NCI-H226 (cell line): ENCODE results near the gene MYO15B.
A peak's percentile ranks its signal among the peaks of the same experiment; 100 is the strongest.
"Not testable (repeated sequence)": the region's sequence is repeated elsewhere in the genome, so short reads cannot be mapped to it uniquely, and the experiment has no call there.

Experiments
- DNase-seq: peaks from one replicate; pipeline ENCODE4 v3.0.0-alpha.2; 2015

Gene MYO15B

DNA sequence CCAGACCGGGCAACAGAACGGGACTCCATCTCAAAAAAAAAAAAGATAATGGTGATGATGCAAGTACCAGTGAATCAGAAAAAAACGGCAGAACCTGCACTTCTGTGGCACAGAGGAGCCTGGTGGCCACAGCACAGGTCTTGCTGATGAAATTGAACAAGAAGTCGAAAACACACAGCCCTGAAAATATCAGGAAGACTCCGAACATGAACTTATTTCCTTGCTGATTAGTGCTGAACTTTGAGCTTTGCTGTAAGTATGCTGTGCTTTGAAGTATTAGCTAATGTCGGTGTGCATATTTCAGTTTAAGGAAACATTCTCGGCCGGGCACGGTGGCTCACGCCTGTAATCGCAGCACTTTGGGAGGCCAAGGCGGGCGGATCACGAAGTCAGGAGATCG lies 10.9 kb upstream of the MYO15B start:
- no peak for DNase-seq

DNA sequence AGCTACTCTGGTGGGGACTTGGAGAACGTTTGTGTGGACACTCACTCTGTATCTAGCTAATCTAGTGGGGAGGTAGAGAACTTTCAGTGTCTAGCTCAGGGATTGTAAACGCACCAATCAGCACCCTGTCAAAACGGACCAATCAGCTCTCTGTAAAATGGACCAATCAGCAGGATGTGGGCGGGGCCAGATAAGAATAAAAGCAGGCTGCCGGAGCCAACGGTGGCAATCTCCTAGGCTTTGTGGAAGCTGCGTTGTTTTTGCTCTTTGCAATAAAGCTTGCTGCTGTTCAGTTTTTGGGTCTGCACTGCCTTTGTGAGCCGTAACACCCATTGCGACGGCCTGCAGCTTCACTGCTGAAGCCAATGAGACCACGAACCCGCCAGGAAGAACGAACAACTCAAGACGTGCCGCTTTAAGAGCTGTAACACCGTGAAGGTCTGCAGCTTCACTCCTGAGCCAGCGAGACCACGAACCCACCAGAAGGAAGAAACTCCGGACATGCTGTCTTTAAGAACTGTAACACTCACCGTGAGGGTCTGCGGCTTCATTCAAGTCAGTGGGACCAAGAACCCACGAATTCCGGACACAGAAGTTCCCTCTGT lies 6.4 kb upstream of the MYO15B start:
- DNase-seq, result not testable (repeated sequence)

DNA sequence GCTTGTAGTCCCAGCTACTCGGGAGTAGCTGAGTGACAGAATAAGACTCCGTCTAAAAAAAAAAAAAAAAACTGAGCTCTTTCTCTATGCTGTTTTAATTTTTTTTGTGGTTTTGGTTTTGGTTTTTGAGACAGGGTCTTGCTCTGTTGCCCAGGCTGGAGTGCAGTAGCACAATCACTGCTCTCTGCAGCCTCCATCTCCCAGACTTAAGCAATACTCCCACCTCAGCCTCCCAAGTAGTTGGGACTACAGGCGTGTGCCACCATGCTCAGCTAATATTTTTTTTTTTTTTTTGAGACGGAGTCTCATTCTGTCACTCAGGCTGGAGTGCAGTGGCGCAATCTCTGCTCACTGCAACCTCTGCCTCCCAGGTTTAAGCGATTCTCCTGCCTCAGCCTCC lies 4.4 kb upstream of the MYO15B start:
- DNase-seq, result not testable (repeated sequence)

DNA sequence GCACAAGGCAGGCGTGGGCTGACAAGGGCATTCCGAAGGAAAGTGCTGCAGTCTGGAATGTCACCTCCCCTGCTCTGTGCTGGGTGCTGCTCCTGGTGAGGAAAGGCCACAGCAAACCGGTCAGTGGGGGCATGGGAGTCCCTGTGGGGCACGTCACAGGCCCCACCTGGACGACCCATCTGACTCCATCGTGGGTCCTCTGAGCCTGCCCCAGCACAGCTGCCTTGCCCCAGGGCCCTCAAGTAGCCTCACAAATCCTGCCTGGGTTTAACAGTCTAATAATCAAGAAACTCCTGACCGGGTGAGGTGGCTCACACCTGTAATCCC lies 2.8 kb upstream of the MYO15B start:
- no peak for DNase-seq

DNA sequence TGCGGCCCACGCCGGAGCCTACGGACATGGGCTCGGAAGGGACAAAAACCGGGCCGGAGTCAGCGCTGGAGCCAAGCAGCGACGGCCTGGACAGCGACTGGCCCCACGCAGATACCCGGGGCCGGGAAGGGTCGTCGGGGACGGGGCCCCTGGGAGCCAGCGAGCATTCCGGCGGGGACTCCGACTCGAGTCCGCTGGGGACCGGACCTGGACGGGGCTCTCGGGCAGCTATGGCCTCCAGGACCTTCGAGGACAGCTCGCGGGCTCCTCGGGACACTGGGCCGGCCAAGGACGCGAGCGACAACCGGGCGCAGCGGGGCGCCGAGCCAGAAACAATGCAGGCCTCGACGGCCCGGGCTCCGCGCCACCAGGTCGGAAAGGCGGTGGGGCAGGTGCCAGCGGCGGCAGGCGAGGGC lies 1.0 kb downstream of the MYO15B start:
- DNase-seq, result no peak

DNA sequence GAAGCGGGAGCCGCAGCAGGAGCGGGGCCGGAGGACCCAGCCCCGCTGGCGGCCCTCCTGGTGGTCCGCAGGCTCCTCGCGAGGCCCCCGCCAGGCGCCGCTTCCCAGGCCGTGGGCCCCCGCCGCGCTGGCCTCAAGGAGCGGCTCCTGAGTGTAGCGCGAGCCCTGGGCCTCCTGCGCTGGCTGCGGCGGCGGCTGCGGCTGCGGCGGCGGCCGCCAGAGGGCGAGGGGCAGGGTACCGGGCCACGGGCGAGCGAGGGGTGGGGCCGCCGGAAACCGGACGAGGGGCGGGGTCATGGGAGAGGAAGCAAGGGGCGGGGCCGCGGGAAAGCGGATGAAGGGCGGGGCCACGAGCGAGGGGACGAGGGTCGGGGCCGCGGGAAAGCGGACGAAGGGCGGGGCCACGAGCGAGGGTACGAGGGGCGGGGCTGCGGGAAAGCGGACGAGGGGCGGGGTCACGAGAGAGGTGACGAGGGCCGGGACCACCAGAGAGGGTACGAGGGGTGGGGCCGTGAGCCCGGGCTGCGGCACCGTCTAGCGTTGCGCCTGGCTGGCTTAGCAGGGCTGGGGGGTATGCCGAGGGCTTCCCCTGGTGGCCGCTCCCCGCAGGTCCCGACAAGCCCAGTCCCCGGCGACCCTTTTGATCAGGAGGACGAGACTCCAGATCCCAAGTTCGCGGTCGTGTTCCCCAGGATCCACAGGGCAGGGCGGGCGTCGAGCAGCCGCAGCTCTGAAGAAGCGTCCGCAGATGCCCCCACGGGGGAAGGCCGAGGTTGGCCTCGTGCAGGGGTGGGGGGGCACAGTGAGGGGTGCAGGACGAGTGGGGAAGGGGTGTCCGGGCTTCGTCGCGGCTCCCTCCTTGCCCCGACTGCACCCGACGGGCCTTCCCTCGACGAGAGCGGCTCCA lies 1.7 kb downstream of the MYO15B start:
- DNase-seq, result peak; percentile 55

DNA sequence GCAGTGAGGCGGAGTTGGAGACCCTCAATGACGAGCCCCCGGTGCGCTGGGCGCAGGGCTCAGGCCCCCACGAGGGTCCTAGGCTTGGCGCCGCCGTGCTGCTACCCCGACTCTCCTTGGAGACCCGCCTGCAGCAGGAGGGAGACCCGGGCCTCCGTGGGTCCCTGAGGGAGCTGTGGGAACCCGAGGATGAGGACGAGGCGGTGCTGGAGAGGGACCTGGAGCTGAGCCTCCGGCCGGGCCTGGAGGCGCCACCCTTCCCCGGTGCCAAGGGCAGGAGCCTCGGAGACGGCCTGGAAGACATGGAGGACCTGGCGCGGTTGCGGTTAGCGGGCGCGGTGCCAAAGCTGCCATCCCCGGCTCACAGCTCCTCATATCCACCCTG lies 2.3 kb downstream of the MYO15B start:
- no peak for DNase-seq

DNA sequence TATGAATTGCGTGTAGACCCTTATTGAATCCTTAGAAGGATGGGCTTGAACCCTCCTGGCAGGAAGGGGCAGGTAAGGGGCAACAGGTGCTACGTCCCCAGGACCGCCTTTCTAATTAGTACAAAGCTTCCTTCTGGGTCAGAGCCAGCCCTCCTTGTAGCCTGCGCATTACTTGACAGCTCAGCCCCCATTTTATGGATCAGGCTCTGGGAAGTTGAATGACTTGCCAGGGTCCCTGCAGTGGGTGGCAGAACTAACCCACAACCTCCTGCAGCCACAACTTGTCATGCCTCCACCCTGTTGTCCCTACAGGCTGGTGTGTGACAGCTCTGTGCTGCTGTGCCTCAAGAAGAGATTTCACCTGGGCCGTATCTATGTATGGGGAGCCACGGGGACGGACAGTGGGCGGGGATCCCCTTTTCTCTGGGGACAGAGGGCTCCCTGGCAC lies 2.7 kb downstream of the MYO15B start:
- no peak for DNase-seq

DNA sequence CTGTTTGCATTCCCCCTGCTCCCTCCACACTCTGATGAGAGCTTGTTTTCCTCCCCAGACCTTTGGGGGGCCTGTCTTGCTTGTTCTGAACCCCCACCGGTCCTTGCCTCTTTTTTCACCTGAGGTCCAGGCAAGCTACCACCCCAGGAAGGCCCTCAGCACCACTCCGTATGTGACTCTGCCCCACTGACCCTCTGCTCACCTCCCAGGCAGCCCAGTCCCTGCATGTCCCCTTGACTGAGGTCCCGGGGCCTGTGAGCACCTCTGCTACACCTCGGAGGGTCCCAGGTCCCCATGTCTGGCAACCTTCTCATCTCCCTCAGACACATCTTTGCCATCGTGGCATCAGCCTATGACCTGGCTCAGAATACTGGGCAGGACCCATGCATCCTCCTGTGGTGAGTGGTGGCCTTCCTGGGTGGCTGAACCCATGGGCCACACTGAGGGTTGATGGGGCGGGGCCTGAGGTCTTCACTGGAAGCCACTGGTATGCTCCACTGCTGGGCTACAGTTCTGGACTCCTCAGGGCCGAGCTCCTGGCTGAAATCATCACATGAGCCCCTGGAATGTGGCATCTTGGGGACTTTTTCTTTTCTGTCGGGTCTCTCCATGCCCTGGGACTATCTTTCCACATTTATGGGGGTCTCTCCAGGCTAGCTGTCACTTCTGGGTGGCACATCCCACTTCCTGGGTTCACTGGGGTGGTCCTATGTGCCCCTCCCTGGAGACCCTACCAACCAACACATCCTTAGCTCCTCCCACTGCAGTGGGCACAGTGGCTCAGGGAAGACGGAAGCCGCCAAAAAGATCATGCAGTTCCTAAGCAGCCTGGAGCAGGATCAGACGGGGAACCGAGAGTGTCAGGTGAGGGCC lies 3.5 kb downstream of the MYO15B start:
- DNase-seq, result no peak

DNA sequence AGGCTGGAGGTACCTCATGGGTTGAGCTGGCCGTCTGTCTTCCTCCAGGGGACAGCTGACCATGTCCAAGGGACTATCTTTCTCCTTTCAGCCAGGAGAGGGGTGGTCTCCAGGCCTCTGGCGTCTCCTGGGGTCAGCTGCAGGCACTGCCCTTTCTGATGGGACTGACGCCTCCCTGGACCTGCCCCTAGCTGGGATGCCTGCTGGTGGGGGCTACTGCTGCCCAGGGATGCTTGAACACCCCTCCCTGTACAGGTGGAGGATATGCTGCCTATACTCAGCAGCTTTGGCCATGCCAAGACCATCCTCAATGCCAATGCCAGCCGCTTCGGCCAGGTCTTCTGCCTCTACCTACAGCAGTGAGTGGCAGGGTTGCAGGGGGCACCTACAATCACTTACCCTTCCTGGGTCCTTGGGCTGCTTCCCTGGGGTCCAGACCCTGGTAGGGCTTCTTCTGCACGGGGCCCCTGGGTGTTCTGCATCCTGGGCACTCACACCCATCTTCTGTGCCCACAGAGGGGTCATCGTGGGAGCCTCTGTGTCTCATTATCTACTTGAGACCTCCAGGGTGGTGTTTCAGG lies 4.2 kb downstream of the MYO15B start:
- no peak for DNase-seq

DNA sequence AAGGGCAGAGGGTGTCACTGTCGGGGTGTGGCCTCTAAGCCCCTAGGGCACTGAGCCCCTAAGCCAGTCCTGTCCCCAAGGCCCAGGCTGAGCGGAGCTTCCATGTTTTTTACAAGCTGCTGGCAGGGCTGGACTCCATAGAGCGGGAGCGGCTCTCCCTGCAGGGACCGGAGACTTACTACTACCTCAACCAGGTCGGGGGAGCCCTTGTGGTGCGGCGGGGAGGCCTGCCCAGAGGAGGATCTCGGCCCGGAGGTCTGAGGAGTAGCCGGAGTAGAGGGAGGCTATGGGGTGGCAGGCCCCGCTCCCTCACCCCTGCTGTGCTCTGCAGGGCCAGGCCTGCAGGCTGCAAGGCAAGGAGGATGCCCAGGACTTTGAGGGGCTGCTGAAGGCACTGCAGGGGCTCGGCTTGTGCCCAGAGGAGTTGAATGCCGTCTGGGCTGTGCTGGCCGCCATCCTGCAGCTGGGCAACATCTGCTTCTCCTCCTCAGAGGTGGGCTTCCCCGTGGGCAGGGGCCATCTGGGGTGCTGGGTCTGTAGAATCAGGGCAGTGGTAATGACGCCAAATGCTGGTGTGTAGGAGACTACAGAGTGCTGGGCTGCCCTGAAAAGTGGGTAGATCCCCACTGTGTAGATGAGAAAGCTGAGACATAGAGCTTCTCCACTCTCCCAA lies 4.9 kb downstream of the MYO15B start:
- DNase-seq, result no peak

DNA sequence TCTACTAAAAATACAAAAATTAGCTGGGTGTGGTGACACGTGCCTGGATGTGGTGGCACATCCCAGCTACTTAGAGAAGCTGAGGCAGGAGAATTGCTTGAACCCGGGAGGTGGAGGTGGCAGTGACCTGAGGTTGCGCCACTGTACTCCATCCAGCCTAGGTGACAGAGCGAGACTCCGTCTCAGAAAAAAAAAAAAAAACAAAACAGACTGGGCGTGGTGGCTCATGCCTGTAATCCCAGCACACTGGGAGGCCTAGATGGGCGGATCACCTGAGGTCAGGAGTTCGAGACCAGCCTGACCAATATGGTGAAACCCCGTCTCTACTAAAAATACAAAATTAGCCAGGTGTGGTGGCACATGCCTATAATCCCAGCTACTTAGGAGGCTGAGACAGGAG lies 5.8 kb downstream of the MYO15B start:
- DNase-seq, result not testable (repeated sequence)

DNA sequence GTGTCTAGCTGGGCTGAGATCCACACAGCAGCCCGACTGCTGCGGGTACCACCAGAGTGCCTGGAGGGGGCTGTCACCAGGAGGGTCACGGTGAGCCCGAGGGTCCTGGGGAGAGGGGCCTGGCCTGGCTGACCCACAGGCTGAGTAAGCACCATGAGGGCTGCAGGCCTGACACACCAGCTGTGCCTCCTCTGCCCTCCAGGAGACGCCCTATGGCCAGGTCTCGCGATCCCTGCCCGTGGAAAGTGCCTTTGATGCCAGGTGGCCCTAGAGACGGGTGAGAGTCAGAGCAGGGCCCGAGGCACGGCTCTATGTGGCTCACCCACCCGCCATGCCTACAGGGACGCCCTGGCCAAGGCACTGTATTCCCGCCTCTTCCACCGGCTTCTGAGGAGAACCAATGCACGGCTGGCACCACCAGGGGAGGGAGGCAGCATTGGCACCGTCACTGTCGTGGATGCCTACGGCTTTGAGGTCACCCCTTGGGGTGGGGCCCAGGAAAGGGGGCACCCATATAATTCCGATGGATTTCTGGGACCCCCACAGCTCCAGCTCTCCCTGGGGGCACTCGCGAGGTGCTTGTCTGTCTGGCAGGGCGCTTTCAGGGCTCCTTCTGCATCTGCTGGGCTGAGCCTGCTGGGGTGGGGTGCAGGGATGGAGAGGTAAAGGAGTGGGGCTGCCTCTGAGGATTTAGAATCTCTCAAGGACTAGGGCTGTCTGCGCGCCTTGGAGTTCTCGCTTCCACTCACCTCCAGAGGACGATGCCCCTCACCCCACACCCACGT lies 7.1 kb downstream of the MYO15B start:
- no peak for DNase-seq

DNA sequence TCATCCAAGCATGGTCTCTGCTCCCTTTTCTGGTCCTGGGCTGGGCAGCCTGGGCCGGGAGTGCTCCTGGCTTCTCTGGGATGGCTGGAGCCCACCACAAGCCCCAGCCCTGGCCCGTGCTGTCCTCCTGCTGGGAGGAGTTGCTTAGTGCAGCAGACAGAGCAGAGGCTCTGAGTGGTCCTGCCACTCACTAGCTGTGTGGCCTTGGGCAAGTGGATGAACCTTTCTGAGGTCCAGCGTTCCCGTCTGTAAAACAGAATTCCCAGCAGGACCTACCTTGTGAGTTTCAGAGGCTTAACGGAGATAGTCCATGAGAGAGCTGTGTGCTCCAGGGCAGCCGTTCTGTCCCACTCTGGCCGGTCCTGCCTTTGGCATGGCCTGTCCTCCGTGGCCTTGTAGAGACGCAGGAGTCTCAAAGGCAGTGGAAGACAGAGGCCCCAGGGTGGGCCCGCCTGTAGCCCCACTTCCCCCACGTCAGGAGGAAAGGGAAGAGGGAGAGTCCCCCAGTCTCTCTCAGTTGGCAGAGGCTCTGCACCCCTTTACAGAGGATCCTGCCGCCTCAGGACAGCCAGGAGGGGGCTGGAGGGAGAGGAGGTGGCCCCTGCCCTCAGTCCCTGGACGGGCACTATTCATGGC lies 7.8 kb downstream of the MYO15B start:
- no peak for DNase-seq

DNA sequence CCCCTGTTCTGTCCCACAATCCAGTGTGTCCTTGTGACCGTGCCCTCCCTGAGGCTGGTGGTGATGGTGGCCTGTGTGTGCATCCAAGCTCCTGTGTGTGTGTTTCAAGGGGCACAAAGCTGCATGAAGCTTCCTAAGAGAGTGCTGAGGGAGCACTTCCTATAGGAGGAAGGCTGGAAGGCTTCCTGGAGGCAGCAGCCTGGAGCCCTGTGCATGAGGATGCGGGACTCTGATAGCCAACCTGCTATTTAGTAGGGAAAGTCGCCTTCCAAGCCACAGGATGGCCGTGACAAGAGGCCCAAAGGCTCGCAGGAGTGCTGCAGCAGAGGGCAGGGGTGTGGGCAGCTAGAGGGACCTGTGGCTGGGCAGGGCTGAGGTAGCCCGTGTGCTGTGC lies 8.3 kb downstream of the MYO15B start:
- DNase-seq, result no peak

DNA sequence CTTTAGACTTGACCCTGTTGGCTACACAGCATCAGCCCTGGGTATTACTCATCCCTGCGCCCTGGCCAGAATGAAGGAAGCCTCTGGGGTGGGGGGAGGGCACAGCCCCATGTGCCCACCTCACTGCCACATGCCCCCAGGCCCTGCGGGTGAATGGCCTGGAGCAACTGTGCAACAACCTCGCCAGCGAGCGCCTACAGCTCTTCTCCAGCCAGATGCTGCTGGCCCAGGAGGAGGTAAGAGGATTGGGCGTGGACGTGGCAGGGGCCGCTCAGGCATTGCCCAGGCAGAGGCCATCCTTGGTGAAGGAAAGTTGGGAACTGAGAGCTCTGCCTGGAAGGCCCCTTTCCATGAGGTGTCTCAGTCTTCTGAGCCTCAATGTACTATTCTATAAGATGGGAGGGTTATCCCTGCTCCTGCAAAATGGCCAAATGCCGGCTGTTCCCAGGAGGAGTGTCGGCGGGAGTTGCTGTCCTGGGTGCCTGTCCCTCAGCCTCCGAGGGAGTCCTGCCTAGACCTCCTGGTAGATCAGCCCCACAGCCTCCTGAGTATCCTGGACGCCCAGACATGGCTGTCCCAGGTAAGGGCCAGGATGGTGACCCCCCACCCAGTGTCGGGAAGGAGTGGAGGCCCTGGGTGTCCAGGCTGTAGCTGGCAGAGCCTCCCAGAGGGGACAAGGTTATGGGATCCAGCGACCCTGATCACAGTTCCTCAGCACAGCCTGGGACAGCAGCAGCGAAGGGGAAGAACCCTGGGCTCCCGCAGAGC lies 8.9 kb downstream of the MYO15B start:
- DNase-seq, result no peak

DNA sequence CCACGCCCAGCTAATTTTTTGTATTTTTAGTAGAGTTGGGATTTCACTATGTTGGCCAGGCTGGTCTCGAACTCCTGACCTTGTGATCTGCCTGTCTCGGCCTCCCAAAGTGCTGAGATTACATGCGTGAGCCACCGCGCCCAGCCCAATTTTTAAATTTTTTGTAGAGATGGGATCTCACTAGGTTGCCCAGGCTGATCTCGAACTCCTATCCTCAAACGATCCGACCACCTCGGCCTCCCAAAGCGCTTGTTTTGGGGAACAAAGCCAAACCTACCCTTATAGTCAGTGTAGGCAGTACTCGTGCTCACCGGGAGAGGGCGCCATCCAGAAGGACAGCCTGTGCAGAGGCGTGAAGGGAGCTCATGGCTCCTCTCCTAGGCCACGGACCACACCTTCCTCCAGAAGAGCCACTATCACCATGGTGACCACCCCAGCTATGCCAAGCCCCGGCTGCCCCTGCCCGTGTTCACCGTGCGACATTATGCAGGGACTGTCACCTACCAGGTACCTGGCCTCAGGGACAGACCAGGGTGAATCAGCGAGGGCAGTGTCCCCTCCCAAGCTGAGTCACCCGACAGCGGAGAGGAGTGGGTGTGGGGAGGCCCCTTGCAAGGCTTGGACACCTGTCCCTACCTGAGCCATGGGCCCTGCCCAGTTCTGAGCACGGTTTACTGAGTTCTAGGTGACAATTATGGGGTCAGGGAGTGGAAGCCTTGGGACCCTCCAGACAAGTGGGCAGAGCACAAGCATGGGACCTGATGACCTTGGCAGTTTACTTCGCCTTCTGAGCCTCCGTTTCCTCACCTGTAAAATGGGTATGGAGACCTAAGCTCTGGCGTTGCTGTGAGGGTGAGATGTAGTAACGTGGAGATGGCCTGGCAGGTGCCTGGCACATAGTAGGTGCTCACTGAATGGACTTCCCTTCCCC lies 13.7 kb downstream of the MYO15B start:
- DNase-seq, result peak; percentile 24

DNA sequence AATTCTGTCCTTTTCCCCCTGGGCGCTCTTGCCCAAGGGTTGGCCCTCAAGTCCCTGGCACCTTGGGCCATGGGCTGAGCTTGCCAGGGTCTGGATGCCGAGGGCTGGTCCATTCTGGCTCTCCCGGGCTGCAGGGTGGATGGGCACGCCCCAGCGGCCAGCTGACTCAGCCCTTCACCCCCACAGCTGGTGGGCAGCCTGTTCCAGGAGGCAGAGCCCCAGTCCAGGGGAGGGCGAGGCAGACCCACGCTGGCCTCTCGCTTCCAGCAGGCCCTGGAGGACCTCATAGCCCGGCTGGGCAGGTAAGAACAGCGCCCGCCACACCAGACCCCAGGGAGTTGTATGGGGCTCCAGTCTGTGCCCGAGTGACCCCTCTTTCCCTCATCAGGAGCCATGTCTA lies 15.0 kb downstream of the MYO15B start:
- no peak for DNase-seq

DNA sequence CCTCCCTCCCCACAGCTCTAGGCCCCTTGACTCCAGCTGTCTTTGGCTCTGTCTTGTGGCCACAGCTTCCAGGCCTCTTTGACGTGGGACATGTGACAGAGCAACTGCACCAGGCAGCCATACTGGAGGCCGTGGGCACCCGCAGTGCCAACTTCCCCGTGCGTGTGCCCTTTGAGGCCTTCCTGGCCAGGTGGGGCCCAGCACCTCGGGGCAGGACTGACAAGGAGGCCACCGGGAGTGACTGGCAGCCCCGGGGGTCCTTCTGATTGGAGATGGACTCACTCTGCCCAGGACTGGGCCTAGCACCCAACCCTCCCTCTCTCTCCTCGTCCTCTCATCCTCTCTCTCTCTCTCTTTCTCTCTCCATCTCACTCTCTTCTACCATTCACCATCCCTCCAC lies 15.5 kb downstream of the MYO15B start:
- DNase-seq, result no peak
